ENCODE measurements around the gene GJD2.

The GJD2 gene

GRCh38 chr15:34718681-34719665 is 35.8 kb downstream of the GJD2 start:
- no peaks in the 10 kb centered on the region for H4K20me1 ChIP-seq (ENCODE audit: insufficient read depth, low read length, poor library complexity, severe bottlenecking)
- H3K4me2 ChIP-seq (ENCODE audit: low read depth, low read length, poor library complexity, severe bottlenecking), result no peak overlapping the region
- no peaks in the 10 kb centered on the region for H3K36me3 ChIP-seq (ENCODE audit: insufficient read depth, low read length)
- no peak overlapping the region for H3K4me3 ChIP-seq (ENCODE audit: low read length, poor library complexity, severe bottlenecking)
- H3K9ac ChIP-seq (ENCODE audit: low read depth, low read length, poor library complexity, severe bottlenecking), result no peak overlapping the region
- H2AFZ ChIP-seq (ENCODE audit: low read length), result no peak overlapping the region
- H3K79me2 ChIP-seq (ENCODE audit: insufficient read depth, low read length), result no peaks in the 10 kb centered on the region
- no peak for TF ChIP-seq CTCF (conservative IDR thresholded peaks at IDR 0.05; ENCODE audit: low read length)
- no peaks in the 10 kb centered on the region for H3K9me2 ChIP-seq (replicated peaks; ENCODE audit: low read depth, low read length)
- no peaks in the 10 kb centered on the region for H3K4me1 ChIP-seq (ENCODE audit: insufficient read depth, low read length, poor library complexity, severe bottlenecking)
- no peaks in the 10 kb centered on the region for H3K9me3 ChIP-seq (ENCODE audit: insufficient read depth, low read depth, low read length)
- H3F3A ChIP-seq (ENCODE audit: low read depth), result no peaks in the 10 kb centered on the region
- no peaks in the 10 kb centered on the region for H3K27me3 ChIP-seq (ENCODE audit: insufficient read depth, low read length, poor library complexity, severe bottlenecking)

- Histone ChIP-seq H3K9me2 (replicated peaks; ENCODE audit: low read depth, low read length) (no peaks in the 10 kb centered on the region), H3K4me2 (ENCODE audit: low read depth, low read length, poor library complexity, severe bottlenecking) (no peak overlapping the region), H3K4me3 (ENCODE audit: low read length, poor library complexity, severe bottlenecking) (no peak overlapping the region), H2AFZ (ENCODE audit: low read length) (no peak overlapping the region), H3K36me3 (ENCODE audit: insufficient read depth, low read length) (no peaks in the 10 kb centered on the region), H3K79me2 (ENCODE audit: insufficient read depth, low read length) (no peaks in the 10 kb centered on the region), H4K20me1 (ENCODE audit: insufficient read depth, low read length, poor library complexity, severe bottlenecking) (no peaks in the 10 kb centered on the region), H3K9ac (ENCODE audit: low read depth, low read length, poor library complexity, severe bottlenecking) (no peak overlapping the region), H3K4me1 (ENCODE audit: insufficient read depth, low read length, poor library complexity, severe bottlenecking) (no peaks in the 10 kb centered on the region), H3K9me3 (ENCODE audit: insufficient read depth, low read depth, low read length) (no peaks in the 10 kb centered on the region), H3F3A (ENCODE audit: low read depth) (no peaks in the 10 kb centered on the region), H3K27me3 (ENCODE audit: insufficient read depth, low read length, poor library complexity, severe bottlenecking) (no peaks in the 10 kb centered on the region)
- no peak for TF ChIP-seq EZH2phosphoT487 (IDR thresholded peaks at IDR 0.05; ENCODE audit: borderline replicate concordance)
- no peak for TF ChIP-seq CTCF (conservative IDR thresholded peaks at IDR 0.05; ENCODE audit: low read length)
These were observed 37.1 kb downstream of the GJD2 start for GRCh38 chr15:34717729-34718128.

GRCh38 chr15:34716111-34716510 is 38.7 kb downstream of the GJD2 start:
- Histone ChIP-seq H3K4me3 (ENCODE audit: low read length, poor library complexity, severe bottlenecking) (no peak overlapping the region), H2AFZ (ENCODE audit: low read length) (no peak overlapping the region), H3K27me3 (ENCODE audit: insufficient read depth, low read length, poor library complexity, severe bottlenecking) (no peaks in the 10 kb centered on the region), H3K4me2 (ENCODE audit: low read depth, low read length, poor library complexity, severe bottlenecking) (no peak overlapping the region), H4K20me1 (ENCODE audit: insufficient read depth, low read length, poor library complexity, severe bottlenecking) (no peaks in the 10 kb centered on the region), H3K9ac (ENCODE audit: low read depth, low read length, poor library complexity, severe bottlenecking) (no peak overlapping the region), H3K4me1 (ENCODE audit: insufficient read depth, low read length, poor library complexity, severe bottlenecking) (no peaks in the 10 kb centered on the region), H3K79me2 (ENCODE audit: insufficient read depth, low read length) (no peaks in the 10 kb centered on the region), H3K9me2 (replicated peaks; ENCODE audit: low read depth, low read length) (no peaks in the 10 kb centered on the region), H3K36me3 (ENCODE audit: insufficient read depth, low read length) (no peaks in the 10 kb centered on the region), H3K9me3 (ENCODE audit: insufficient read depth, low read depth, low read length) (no peaks in the 10 kb centered on the region), H3F3A (ENCODE audit: low read depth) (no peaks in the 10 kb centered on the region)
- TF ChIP-seq CTCF (conservative IDR thresholded peaks at IDR 0.05; ENCODE audit: low read length), result no peak
- TF ChIP-seq EZH2phosphoT487 (IDR thresholded peaks at IDR 0.05; ENCODE audit: borderline replicate concordance), result no peak

Data from Loucy (cell line).